CD4-positive, alpha-beta T cell treated with Interleukin-6 at 100 ng/mL for 8 hours (primary cell): ENCODE results near the gene SUSD3.
"Not testable (repeated sequence)": the region's sequence is repeated elsewhere in the genome, so short reads cannot be mapped to it uniquely, and the experiment has no call there.

Source experiments
- DNase-seq: peaks from one replicate; pipeline ENCODE4 v3.0.0-alpha.2; 2020; ENCODE audit warnings: mixed read lengths, low spot score

SUSD3 gene

DNA sequence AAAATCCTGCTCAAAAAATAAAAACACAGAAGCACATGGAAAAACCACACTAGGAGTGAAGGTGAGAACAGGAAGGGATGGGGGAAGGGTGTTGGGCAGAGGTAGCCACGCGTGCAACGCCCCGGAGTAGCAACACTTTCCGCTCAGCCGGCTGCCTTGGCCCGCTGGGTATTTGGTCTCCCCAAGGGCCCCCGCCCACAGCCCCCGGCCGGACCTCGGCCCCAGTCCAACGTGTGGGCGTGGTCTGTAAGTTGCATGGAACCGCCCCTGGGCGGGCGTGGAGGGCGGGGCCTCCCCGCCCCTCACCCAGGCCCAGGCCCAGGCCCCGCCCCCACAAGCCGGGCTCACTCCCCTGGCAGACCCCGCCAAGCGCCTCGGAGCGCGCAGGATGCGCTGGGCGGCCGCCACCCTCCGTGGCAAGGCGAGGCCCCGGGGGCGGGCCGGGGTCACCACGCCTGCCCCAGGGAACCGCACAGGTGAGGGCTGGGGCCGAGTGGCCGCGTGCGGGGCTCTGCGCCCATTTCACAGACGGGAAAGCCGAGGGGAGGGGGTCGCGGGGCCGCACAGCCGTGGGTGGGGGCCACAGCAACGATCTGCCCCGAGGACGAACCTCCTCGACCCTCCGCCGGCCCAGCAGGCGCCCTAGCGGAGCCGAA, at the start of gene SUSD3:
SUSD3 (plus strand) TSS at position 347 of the 656 bp plus-strand sequence; CDS start at position 389, 42 bp downstream.
- DNase-seq = peak; percentile 72

GRCh38 chr9:93009337-93010015, 49.0 kb upstream of the SUSD3 start:
- no peak for DNase-seq

- DNase-seq = no peak
Measured at GRCh38 chr9:93010056-93010455, 48.4 kb upstream of the SUSD3 start.

GRCh38 chr9:93010704-93011103, 47.8 kb upstream of the SUSD3 start:
- no peak for DNase-seq

GRCh38 chr9:93011114-93011513, 47.4 kb upstream of the SUSD3 start:
- DNase-seq = no peak

DNA sequence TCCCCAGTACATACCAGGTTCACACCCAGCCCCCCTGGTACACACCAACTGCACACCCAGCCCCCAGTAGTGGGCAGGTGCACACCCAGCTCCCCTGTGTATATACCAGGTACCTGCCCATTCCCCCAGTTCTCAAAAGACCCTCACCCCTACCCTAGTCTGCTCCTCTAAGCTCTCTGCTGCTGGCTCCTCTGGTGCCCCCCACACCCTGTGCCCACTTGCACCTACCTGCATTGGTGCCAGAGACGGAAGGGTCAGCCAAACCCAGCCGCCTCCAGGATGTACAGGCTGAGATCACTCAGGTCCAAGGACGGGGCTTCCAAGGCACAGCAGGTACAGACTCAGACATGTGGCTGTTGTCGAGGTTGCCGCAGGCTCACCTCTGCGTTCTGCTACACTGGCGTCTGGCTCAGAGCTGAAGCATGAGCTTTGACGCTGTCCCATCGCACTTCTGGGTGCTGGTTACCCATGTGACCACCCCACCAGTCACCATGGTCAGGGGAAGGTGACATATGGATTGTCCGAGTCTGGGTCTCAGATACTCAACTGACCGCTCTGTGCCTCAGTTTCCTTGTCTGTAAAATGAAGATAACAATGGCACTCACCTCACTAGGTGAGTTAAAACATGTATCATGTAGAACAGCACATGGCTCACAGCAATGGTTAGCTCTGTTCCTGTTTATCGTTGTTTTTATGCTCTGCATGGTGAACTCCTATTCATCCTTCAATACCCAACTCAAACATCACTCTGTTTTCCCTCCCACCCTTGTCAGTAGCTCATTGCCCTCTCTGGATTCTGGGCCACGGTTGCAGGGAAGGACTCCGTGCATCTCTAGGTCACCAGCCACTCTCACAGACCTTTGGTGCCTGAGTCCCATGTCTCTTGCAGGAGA, 45.3 kb upstream of the SUSD3 start:
- no peak for DNase-seq

GRCh38 chr9:93013856-93014582, 44.5 kb upstream of the SUSD3 start:
- no peak for DNase-seq

DNA sequence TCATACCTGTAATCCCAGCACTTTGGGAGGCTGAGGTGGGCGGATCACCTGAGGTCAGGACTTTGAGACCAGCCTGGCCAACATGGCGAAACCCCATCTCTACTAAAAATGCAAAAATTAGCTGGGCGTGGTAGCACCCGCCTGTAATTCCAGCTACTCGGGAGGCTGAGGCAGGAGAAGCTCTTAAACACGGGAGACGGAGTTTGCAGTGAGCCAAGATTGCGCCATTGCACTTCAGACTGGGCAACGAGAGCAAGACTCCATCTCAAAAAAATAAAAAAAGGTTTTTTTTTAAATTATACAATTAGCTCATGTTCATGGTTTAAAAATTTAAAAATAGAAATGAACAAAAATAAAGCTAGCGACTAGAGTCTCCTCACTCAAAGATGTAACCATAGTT, 43.3 kb upstream of the SUSD3 start:
- not testable (repeated sequence) for DNase-seq

GRCh38 chr9:93017621-93018020, 40.9 kb upstream of the SUSD3 start:
- DNase-seq = no peak

- DNase-seq = no peak
Measured at GRCh38 chr9:93020151-93020550, 38.4 kb upstream of the SUSD3 start.

DNA sequence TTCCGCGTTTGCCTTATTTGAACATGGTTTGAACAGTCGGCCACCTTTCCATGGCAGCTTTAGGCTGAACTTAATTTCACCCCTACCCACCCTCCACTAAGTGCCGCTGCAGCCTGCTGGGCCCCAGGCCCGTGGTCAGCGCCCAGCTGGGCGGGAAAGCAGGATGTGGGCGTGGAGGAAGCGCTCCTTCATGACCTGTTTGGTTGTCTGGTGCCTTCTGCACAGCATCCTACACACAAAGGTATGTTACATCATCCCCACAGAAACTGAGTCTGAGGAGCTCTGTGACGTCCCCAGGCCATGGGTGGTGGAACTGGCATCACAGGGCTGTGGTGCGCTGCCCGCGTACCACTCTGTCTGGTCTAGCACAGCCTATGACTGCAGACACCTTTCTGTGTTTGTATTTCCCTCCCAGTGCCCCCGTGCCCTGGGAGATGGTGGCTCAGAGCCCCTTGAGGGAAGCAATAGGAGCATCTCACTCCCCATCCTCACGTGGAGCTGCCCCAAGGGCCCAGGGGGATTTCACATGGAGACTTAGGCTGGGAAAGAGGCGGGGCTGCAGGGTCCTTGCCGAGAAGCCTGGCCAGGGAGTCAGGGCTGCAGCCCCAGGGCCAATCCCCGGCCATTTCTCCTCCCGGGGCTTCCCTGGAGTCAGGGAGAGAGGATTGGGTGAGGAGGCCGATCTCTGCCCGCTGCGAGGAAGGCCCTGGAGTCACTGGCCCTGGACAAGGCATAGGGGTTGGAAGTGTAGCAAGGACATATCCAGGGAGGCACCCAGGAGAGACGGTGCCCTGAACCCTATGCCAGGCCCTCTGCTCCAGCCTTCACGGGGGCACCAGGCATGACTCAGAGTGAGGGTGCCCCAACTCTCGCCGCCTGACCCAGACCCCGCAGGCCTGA, 37.5 kb upstream of the SUSD3 start:
- peak; percentile 52 for DNase-seq

GRCh38 chr9:93022066-93022465, 36.4 kb upstream of the SUSD3 start:
- DNase-seq = no peak

- no peak for DNase-seq
Measured at GRCh38 chr9:93022721-93023520, 35.6 kb upstream of the SUSD3 start.

GRCh38 chr9:93023521-93023815, 35.0 kb upstream of the SUSD3 start:
- no peak for DNase-seq

DNA sequence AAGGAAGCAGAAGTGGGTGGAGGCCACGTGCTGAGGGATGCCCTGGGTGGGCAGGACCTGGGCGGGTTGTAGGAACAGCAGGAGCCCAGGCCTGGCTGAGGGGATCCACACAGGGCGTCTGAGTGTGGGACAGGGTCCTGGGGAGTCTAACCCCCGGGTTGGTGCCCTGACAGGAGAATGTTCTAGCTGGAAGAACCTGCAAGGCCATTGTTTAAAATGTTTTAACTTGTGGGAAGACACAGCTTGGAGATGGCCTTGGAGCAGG, 33.9 kb upstream of the SUSD3 start:
- DNase-seq = no peak

- DNase-seq = peak; percentile 44
Measured at GRCh38 chr9:93024986-93025630, 33.4 kb upstream of the SUSD3 start.

DNA sequence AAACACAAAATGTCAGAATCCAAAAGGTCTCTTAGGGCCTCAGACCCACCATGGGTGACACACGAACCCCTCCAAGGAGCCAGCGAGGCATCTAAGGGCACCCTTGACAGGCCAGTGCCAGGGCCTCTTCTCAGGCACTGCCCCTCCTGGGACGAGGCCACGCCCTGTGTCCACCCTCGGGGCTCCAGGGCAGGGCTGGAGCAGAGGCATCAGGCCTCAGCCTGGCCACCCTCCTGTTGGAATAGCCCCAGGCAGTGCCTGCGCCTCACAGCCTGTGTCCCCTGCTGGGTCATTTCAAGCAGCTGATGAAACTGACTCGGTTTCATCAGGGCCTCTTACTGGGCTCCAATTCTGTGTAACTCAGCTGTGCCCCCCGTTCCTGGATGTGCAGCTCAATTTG, 32.8 kb upstream of the SUSD3 start:
- DNase-seq = no peak

- DNase-seq = no peak
Measured at GRCh38 chr9:93026640-93027039, 31.9 kb upstream of the SUSD3 start.

GRCh38 chr9:93027750-93028149, 30.8 kb upstream of the SUSD3 start:
- no peak for DNase-seq

DNA sequence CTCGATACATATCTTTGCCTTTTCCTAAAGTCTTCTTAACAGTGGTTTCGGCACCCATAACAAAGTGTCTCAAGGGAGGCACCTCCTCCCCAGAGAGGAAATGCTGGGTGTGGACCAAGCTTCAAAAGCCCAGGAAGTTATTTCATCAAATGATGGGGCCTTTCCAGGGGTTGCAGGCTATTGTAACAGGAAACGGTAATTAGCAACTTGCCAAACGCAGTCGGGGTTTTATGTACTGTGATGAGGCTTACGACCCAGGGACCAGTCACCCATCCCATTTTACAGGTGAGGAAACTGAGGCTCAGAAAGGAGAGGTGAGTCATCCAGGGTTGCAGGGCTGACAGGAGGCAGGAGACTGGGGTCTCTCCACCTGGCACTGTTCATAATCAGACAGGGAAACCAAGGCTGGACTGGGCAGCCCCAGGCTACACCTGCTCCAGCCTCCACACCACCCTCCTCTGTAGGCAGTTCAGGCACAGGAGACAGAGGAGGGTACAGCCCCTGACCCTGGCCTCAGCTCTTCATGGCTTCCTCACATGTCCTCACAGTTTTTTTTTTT, 30.0 kb upstream of the SUSD3 start:
- DNase-seq = peak; percentile 89
